Neural progenitor cell (in vitro differentiated cells): ENCODE data around the gene GASK1B. TPM values are rescaled to one million over a fixed set of nuclear protein-coding genes. Genes with fewer than 3 reads are reported as not detected.

Source experiments
- DNase-seq: peaks from one replicate; pipeline ENCODE4 v3.0.0-alpha.2; 2016; ENCODE audit warnings: low spot score
- H2AFZ ChIP-seq: fragments of 200-600 bp; sonication (generic); replicated peaks from 2 replicates; pipeline ENCODE4 v1.6.1; 2016; ENCODE audit warnings: antibody characterized with exemption
- H3F3A ChIP-seq: fragments of 200-600 bp; sonication (generic); 2 replicates; pipeline ENCODE4 v1.6.1; 2016; ENCODE audit warnings: antibody characterized with exemption, low read depth
- H3K27ac ChIP-seq: fragments of 200-600 bp; sonication (generic); 2 replicates; pipeline ENCODE4 v1.5.1; 2016; ENCODE audit warnings: mild to moderate bottlenecking
- H3K27me3 ChIP-seq: fragments of 200-600 bp; sonication (generic); 2 replicates; pipeline ENCODE4 v1.6.1; 2016; ENCODE audit warnings: mild to moderate bottlenecking, moderate library complexity
- H3K36me3 ChIP-seq: fragments of 200-600 bp; sonication (generic); 2 replicates; pipeline ENCODE4 v1.5.1; 2016
- H3K4me1 ChIP-seq: fragments of 200-600 bp; sonication (generic); 2 replicates; pipeline ENCODE4 v1.6.1; 2016; ENCODE audit warnings: mixed run types
- H3K4me2 ChIP-seq: fragments of 200-600 bp; sonication (generic); 2 replicates; pipeline ENCODE4 v1.6.1; 2016
- H3K4me3 ChIP-seq: fragments of 200-600 bp; sonication (generic); 2 replicates; pipeline ENCODE4 v1.5.1; 2016
- H3K79me2 ChIP-seq: fragments of 200-600 bp; sonication (generic); 2 replicates; pipeline ENCODE4 v1.6.1; 2016; ENCODE audit warnings: low read depth
- H3K9ac ChIP-seq: fragments of 200-600 bp; sonication (generic); 2 replicates; pipeline ENCODE4 v1.6.1; 2016
- H3K9me3 ChIP-seq: fragments of 200-600 bp; sonication (generic); 2 replicates; pipeline ENCODE4 v1.5.1; 2016; ENCODE audit warnings: low read depth
- H4K20me1 ChIP-seq: fragments of 200-600 bp; sonication (generic); 2 replicates; pipeline ENCODE4 v1.6.1; 2016; ENCODE audit warnings: low read depth
- H3K27ac Mint-ChIP-seq: 3 replicates; pipeline ENCODE4 v1.8.0; 2021; ENCODE audit warnings: mixed read lengths
- H3K27me3 Mint-ChIP-seq: 2 replicates; pipeline ENCODE4 v1.8.0; 2022; ENCODE audit warnings: low read depth, mild to moderate bottlenecking, inconsistent platforms, moderate library complexity, mixed read lengths; ENCODE audit not compliant: insufficient read depth
- H3K36me3 Mint-ChIP-seq: 3 replicates; pipeline ENCODE4 v1.8.0; 2021; ENCODE audit warnings: mixed read lengths
- H3K4me1 Mint-ChIP-seq: 3 replicates; pipeline ENCODE4 v1.8.0; 2021; ENCODE audit warnings: mixed read lengths
- H3K4me3 Mint-ChIP-seq: 3 replicates; pipeline ENCODE4 v1.8.0; 2021; ENCODE audit warnings: mild to moderate bottlenecking, moderate library complexity, mixed read lengths
- H3K9me3 Mint-ChIP-seq: 3 replicates; pipeline ENCODE4 v1.8.0; 2020; ENCODE audit warnings: mixed read lengths
- EZH2 ChIP-seq: fragments of 200-600 bp; sonication (generic); IDR thresholded peaks from 2 replicates; pipeline ENCODE4 v1.6.1; 2017; ENCODE audit warnings: antibody characterized with exemption, mild to moderate bottlenecking, moderate library complexity
- EZH2phosphoT487 ChIP-seq: fragments of 200-600 bp; sonication (generic); IDR thresholded peaks from 2 replicates; pipeline ENCODE4 v1.6.1; 2017; ENCODE audit warnings: antibody characterized with exemption
- total RNA-seq: library from RNA; depleted of rRNA; stranded (reverse); fragments of >200 nt; gene quantifications from 2 replicates; pipeline ENCODE4 v1.2.3, GENCODE V29; 2015; ENCODE audit warnings: low replicate concordance
- TF ChIP-seq, protein P1 (sequence below): fragments of 200-600 bp; sonication (generic); IDR thresholded peaks from 2 replicates; pipeline ENCODE4 v1.5.1; 2017; ENCODE audit warnings: antibody characterized with exemption, mild to moderate bottlenecking

Gene GASK1B
- total RNA-seq, 1 donor from 2014 or later: not detected

GRCh38 chr4:158208963-158209640 is 36.3 kb upstream of the GASK1B start:
- Histone ChIP-seq H4K20me1 (no peaks in the 10 kb centered on the region), H3K79me2 (no peaks in the 10 kb centered on the region), H2AFZ (no peak overlapping the region), H3K4me1 (peaks cover 17% of the 10 kb centered on the region), H3K9ac (no peak overlapping the region), H3K27ac (no peak overlapping the region), H3K4me2 (no peak overlapping the region), H3K36me3 (no peaks in the 10 kb centered on the region), H3K4me3 (no peak overlapping the region), H3K9me3 (no peaks in the 10 kb centered on the region), H3K27me3 (no peaks in the 10 kb centered on the region), H3F3A (peaks cover 7% of the 10 kb centered on the region)
- no peaks in the 10 kb centered on the region for H3K36me3 Mint-ChIP-seq
- no peak overlapping the region for H3K27ac Mint-ChIP-seq
- no peaks in the 10 kb centered on the region for H3K27me3 Mint-ChIP-seq
- H3K4me3 Mint-ChIP-seq: no peak overlapping the region
- no peak for DNase-seq
- TF ChIP-seq EZH2phosphoT487 (no peak), EZH2 (no peak)
- TF ChIP-seq, protein P1, sequence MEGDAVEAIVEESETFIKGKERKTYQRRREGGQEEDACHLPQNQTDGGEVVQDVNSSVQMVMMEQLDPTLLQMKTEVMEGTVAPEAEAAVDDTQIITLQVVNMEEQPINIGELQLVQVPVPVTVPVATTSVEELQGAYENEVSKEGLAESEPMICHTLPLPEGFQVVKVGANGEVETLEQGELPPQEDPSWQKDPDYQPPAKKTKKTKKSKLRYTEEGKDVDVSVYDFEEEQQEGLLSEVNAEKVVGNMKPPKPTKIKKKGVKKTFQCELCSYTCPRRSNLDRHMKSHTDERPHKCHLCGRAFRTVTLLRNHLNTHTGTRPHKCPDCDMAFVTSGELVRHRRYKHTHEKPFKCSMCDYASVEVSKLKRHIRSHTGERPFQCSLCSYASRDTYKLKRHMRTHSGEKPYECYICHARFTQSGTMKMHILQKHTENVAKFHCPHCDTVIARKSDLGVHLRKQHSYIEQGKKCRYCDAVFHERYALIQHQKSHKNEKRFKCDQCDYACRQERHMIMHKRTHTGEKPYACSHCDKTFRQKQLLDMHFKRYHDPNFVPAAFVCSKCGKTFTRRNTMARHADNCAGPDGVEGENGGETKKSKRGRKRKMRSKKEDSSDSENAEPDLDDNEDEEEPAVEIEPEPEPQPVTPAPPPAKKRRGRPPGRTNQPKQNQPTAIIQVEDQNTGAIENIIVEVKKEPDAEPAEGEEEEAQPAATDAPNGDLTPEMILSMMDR: no peak
- peaks cover 21% of the 10 kb centered on the region for H3K4me1 Mint-ChIP-seq
- no peaks in the 10 kb centered on the region for H3K9me3 Mint-ChIP-seq

GRCh38 chr4:158203929-158204328 is 31.1 kb upstream of the GASK1B start:
- H2AFZ ChIP-seq: no peak overlapping the region
- no peak for TF ChIP-seq EZH2phosphoT487
- TF ChIP-seq EZH2: no peak
- TF ChIP-seq, protein P1: no peak
- no peaks in the 10 kb centered on the region for H3K79me2 ChIP-seq
- no peak overlapping the region for H3K4me2 ChIP-seq
- Mint-ChIP-seq H3K36me3 (no peaks in the 10 kb centered on the region), H3K4me1 (no peaks in the 10 kb centered on the region), H3K27ac (no peak overlapping the region), H3K9me3 (no peaks in the 10 kb centered on the region), H3K4me3 (no peak overlapping the region), H3K27me3 (peaks cover 2% of the 10 kb centered on the region)
- H3K4me3 ChIP-seq: no peak overlapping the region
- no peaks in the 10 kb centered on the region for H3K4me1 ChIP-seq
- no peak for DNase-seq
- no peaks in the 10 kb centered on the region for H3K27me3 ChIP-seq
- H3F3A ChIP-seq: no peaks in the 10 kb centered on the region
- no peak overlapping the region for H3K27ac ChIP-seq
- no peaks in the 10 kb centered on the region for H3K36me3 ChIP-seq
- H3K9ac ChIP-seq: no peak overlapping the region
- no peaks in the 10 kb centered on the region for H3K9me3 ChIP-seq
- H4K20me1 ChIP-seq: no peaks in the 10 kb centered on the region

DNA sequence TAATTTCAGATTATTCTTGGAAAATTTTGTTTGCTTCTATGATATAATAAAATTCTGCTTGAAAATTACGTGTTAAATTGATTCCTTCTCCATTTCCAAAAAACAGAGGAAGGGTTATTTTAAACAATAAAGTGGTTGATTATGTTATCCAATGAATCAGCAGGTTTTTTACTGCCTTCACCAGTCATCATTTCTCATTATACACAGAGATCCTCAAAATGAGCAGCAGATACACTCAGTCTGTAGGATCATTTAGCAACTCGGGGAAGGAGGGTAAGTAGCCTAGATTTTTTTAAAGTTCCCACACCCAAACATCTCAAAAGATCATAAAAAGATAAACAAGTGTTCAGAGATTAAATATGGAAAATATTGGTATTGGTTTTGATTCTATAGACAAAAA is 30.6 kb upstream of the GASK1B start:
- no peaks in the 10 kb centered on the region for H3K36me3 Mint-ChIP-seq
- Histone ChIP-seq H3K27me3 (no peaks in the 10 kb centered on the region), H3K36me3 (no peaks in the 10 kb centered on the region)

More for the DNA sequence above, 30.6 kb upstream of the GASK1B start:
- no peaks in the 10 kb centered on the region for H3F3A ChIP-seq
- TF ChIP-seq, protein P1: no peak
- TF ChIP-seq EZH2 (no peak), EZH2phosphoT487 (no peak)
- H3K4me3 ChIP-seq: no peak overlapping the region
- no peaks in the 10 kb centered on the region for H3K9me3 ChIP-seq
- no peaks in the 10 kb centered on the region for H3K4me1 Mint-ChIP-seq
- no peak overlapping the region for H3K27ac ChIP-seq
- H2AFZ ChIP-seq: no peak overlapping the region
- H3K4me3 Mint-ChIP-seq: no peak overlapping the region
- H4K20me1 ChIP-seq: no peaks in the 10 kb centered on the region
- no peak for DNase-seq
- H3K27ac Mint-ChIP-seq: no peak overlapping the region
- H3K79me2 ChIP-seq: no peaks in the 10 kb centered on the region
- H3K27me3 Mint-ChIP-seq: peaks cover 3% of the 10 kb centered on the region
- H3K9me3 Mint-ChIP-seq: no peaks in the 10 kb centered on the region
- no peaks in the 10 kb centered on the region for H3K4me1 ChIP-seq
- no peak overlapping the region for H3K4me2 ChIP-seq
- H3K9ac ChIP-seq: no peak overlapping the region
